Measurements from ENCODE around the gene BLOC1S4. TPM values are rescaled to one million over a fixed set of nuclear protein-coding genes. Genes with fewer than 3 reads are reported as not detected.
A peak's percentile ranks its signal among the peaks of the same experiment; 100 is the strongest.

The BLOC1S4 gene
- total and polyA plus RNA-seq, 9 donors: 8.6 to 10.0 (median 9.5) TPM

GRCh38 chr4:6674500-6675149 is 41.3 kb upstream of the BLOC1S4 start:
- H3K27me3 ChIP-seq (ENCODE audit: control insufficient read depth, insufficient read depth, low read length): no peaks in the 10 kb centered on the region
- H3K36me3 ChIP-seq (ENCODE audit: control insufficient read depth, insufficient read depth, low read length): peaks cover 23% of the 10 kb centered on the region
- H3K4me1 ChIP-seq (ENCODE audit: control insufficient read depth, insufficient read depth, low read length): peaks cover 20% of the 10 kb centered on the region
- 4% methylated on average over 35 of the region's 40 CpGs for WGBS (ENCODE audit: insufficient coverage)
- H3K9me3 ChIP-seq (replicated peaks; ENCODE audit: control insufficient read depth, low read depth, low read length): no peaks in the 10 kb centered on the region
- DNase-seq: no peak
- H3K4me3 ChIP-seq (ENCODE audit: low read length): peak overlapping the region; percentile 54
- H3K27ac ChIP-seq (ENCODE audit: low read length): peak overlapping the region; percentile 15

DNA sequence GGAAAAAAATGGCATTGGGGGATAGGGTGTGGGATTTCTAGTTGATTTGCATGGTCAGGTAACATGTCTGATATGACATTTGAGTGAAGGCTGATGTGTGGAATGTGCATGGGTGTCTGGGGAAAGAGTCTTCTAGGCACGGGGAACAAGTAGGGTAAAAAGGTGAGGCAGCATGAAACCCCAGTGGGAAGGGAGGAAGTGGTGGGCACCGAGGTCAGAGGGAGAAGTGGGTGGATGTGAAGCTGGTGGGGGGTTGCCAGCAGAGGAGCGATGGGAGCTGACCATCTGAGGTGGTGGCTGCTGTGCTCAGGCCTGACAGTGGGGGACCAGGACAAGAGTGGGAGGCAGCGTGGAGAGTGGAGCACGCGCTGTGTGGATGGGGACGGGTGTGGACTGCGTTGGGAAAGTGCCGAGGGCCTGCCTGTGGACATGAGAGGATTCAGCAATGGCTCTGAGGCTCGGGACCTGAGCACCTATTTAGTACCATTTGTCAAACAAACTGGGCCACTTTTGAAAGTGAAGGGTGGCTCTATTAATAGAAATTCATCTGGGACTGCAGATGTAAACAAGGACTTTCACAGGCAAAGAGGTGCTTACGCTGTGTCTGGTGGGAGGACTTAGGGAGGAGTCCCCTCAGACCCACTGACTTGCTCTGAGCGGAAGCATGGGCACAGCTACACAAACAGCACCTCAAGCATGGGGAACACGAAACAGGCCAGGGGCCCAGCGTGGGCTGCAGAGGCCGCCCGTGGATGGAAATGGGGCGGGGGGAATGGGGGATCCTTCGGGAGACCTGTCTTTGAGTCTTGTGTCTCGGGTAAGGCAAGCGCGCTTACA is 39.0 kb upstream of the BLOC1S4 start:
- Histone ChIP-seq H3K4me1 (ENCODE audit: control insufficient read depth, insufficient read depth, low read length) (peaks cover 20% of the 10 kb centered on the region), H3K27me3 (ENCODE audit: control insufficient read depth, insufficient read depth, low read length) (no peaks in the 10 kb centered on the region), H3K36me3 (ENCODE audit: control insufficient read depth, insufficient read depth, low read length) (peaks cover 16% of the 10 kb centered on the region), H3K4me3 (ENCODE audit: low read length) (no peak overlapping the region), H3K9me3 (replicated peaks; ENCODE audit: control insufficient read depth, low read depth, low read length) (no peaks in the 10 kb centered on the region), H3K27ac (ENCODE audit: low read length) (no peak overlapping the region)
- no peak for DNase-seq
- 78% methylated on average over 9 of the region's 21 CpGs for WGBS (ENCODE audit: insufficient coverage)

DNA sequence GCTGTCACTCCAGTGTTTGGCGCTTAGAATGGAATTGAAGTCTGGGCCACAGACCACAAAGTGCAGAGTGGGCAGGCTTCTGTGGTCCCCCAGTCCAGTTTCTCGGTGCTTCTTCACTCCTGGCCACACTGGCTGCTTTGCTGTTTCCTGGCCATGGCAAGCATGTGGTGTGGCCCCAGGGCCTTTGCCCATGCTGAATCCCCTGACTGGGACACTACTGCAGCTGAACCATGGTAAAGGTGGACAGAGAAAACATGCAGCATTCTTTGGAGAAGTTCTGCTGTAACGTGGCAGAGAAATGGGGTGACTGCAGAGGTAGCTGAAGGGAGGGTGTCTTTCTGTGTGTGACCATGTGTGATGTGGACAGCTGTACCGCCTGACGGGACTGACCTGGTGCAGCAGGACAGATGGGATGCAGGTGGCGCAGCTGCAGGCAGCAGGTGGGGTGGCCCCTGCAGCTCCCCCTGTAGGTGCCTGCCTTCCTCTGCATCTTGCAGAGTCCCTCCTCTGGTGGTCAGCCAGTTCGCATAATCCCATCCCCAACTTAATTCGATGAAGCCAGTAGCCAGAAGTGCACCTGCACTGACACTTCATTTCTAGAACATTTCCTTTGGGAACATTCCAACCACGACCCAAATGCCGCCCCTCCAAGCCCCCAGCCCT is 35.5 kb upstream of the BLOC1S4 start:
- H3K36me3 ChIP-seq (ENCODE audit: control insufficient read depth, insufficient read depth, low read length): peaks cover 14% of the 10 kb centered on the region
- WGBS (ENCODE audit: insufficient coverage): 69% methylated on average over 10 of the region's 10 CpGs
- H3K9me3 ChIP-seq (replicated peaks; ENCODE audit: control insufficient read depth, low read depth, low read length): no peaks in the 10 kb centered on the region
- H3K4me1 ChIP-seq (ENCODE audit: control insufficient read depth, insufficient read depth, low read length): peaks cover 11% of the 10 kb centered on the region
- H3K27me3 ChIP-seq (ENCODE audit: control insufficient read depth, insufficient read depth, low read length): no peaks in the 10 kb centered on the region
- no peak for DNase-seq
- H3K27ac ChIP-seq (ENCODE audit: low read length): no peak overlapping the region
- H3K4me3 ChIP-seq (ENCODE audit: low read length): no peak overlapping the region

- Histone ChIP-seq H3K4me3 (ENCODE audit: low read length) (no peak overlapping the region), H3K4me1 (ENCODE audit: control insufficient read depth, insufficient read depth, low read length) (peaks cover 5% of the 10 kb centered on the region), H3K27ac (ENCODE audit: low read length) (no peak overlapping the region), H3K27me3 (ENCODE audit: control insufficient read depth, insufficient read depth, low read length) (no peaks in the 10 kb centered on the region), H3K36me3 (ENCODE audit: control insufficient read depth, insufficient read depth, low read length) (peaks cover 7% of the 10 kb centered on the region), H3K9me3 (replicated peaks; ENCODE audit: control insufficient read depth, low read depth, low read length) (no peaks in the 10 kb centered on the region)
- no peak for DNase-seq
- WGBS (ENCODE audit: insufficient coverage): 74% methylated on average over 9 of the region's 9 CpGs
Measured at GRCh38 chr4:6681191-6681590, 34.8 kb upstream of the BLOC1S4 start.

DNA sequence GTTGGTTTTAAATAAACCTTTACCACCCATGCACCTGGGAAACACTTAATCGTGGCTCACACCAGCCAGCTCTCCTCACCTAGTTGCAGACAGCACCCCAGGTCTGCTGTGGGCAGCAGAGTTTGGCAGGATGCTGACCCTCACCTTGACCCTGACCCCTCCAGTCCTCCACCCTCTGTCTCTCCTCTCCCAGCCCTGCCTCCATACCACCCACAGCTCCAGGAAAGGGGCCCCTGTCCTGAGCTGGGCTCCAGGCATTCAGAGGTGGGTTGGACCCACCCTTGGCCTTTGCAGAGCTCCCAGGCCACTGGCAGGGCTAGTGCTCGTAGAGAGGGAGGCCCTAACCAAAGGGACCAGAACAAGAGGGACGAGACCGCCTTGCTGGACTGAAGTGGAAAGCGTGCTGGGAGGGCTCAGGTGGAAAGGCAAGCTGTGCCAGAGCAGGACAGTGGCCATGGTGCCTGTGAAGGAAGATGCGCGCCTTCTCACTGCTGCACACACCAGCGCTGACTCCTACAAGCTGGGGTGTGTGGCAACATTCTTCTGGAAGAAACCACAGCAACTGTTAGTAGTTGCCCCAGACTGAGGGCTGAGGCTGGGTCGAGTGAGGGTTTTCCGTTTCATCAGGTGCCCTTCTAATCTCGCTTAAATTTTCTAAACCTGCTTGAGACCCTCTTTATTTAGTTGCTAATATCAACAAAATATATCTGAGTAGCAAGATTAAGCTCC is 32.9 kb upstream of the BLOC1S4 start:
- H3K4me1 ChIP-seq (ENCODE audit: control insufficient read depth, insufficient read depth, low read length): no peaks in the 10 kb centered on the region
- H3K27me3 ChIP-seq (ENCODE audit: control insufficient read depth, insufficient read depth, low read length): no peaks in the 10 kb centered on the region
- H3K36me3 ChIP-seq (ENCODE audit: control insufficient read depth, insufficient read depth, low read length): peaks cover 3% of the 10 kb centered on the region
- no peak overlapping the region for H3K27ac ChIP-seq (ENCODE audit: low read length)
- H3K9me3 ChIP-seq (replicated peaks; ENCODE audit: control insufficient read depth, low read depth, low read length): no peaks in the 10 kb centered on the region
- 72% methylated on average over 7 of the region's 11 CpGs for WGBS (ENCODE audit: insufficient coverage)
- H3K4me3 ChIP-seq (ENCODE audit: low read length): no peak overlapping the region
- DNase-seq: no peak

DNA sequence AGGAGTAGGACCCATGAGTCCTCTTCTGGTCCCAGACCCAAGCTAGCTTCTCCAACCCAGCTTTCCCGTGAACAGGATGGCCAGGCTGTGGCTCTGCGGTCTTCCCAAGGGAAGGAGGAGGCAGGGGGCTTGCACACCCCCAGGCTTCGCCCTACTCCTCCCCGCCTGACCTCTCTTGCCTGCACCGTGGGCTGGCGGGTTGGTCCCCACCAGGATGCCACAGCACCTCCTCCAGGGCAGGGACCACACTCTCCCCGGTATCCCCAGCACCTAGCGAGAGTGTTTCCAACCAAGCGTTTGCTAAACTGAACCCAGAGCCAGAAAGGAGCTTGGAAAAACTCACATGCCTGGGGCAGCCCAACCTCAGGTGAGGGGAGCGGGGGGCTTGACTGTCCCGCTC is 31.3 kb upstream of the BLOC1S4 start:
- Histone ChIP-seq H3K27me3 (ENCODE audit: control insufficient read depth, insufficient read depth, low read length) (no peaks in the 10 kb centered on the region), H3K36me3 (ENCODE audit: control insufficient read depth, insufficient read depth, low read length) (no peaks in the 10 kb centered on the region), H3K27ac (ENCODE audit: low read length) (no peak overlapping the region), H3K4me1 (ENCODE audit: control insufficient read depth, insufficient read depth, low read length) (peaks cover 12% of the 10 kb centered on the region), H3K4me3 (ENCODE audit: low read length) (no peak overlapping the region), H3K9me3 (replicated peaks; ENCODE audit: control insufficient read depth, low read depth, low read length) (no peaks in the 10 kb centered on the region)
- 80% methylated on average over 4 of the region's 11 CpGs for WGBS (ENCODE audit: insufficient coverage)
- no peak for DNase-seq

DNA sequence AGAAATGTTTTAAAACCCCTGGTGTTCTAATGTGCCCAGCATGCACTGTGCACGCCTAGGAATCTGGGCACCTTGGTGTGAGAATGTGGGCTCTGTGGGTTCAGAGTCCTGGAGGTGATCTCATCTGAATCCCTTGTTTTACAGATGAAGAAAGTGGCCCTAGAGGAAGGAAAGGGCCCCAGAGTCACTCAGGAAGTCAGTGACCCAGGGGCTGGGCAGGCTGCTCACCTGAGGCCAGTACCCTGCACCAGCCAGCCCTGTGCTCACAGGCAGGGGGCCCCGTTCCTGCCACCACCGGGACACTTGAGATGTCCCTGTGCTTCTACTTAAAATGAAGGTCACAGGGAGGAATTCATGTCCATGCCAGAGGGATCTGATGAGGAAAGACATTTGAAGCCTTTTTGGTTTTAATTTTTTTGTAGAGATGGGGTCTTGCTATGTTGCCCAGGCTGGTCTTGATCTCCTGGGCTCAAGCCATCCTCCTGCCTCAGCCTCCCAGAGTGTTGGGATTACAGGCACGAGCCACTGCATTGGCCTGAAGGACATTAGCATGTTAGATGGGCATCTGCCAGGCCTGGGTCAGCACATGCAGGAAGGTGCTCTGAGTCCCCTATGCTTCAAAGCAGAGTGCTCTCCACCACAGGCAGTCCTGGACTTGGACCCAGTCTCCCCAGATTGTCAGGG is 29.7 kb upstream of the BLOC1S4 start:
- Histone ChIP-seq H3K4me1 (ENCODE audit: control insufficient read depth, insufficient read depth, low read length) (peaks cover 17% of the 10 kb centered on the region), H3K27ac (ENCODE audit: low read length) (no peak overlapping the region), H3K4me3 (ENCODE audit: low read length) (no peak overlapping the region), H3K27me3 (ENCODE audit: control insufficient read depth, insufficient read depth, low read length) (no peaks in the 10 kb centered on the region), H3K9me3 (replicated peaks; ENCODE audit: control insufficient read depth, low read depth, low read length) (no peaks in the 10 kb centered on the region), H3K36me3 (ENCODE audit: control insufficient read depth, insufficient read depth, low read length) (no peaks in the 10 kb centered on the region)
- no peak for DNase-seq
- 62% methylated on average over 4 of the region's 4 CpGs for WGBS (ENCODE audit: insufficient coverage)

DNA sequence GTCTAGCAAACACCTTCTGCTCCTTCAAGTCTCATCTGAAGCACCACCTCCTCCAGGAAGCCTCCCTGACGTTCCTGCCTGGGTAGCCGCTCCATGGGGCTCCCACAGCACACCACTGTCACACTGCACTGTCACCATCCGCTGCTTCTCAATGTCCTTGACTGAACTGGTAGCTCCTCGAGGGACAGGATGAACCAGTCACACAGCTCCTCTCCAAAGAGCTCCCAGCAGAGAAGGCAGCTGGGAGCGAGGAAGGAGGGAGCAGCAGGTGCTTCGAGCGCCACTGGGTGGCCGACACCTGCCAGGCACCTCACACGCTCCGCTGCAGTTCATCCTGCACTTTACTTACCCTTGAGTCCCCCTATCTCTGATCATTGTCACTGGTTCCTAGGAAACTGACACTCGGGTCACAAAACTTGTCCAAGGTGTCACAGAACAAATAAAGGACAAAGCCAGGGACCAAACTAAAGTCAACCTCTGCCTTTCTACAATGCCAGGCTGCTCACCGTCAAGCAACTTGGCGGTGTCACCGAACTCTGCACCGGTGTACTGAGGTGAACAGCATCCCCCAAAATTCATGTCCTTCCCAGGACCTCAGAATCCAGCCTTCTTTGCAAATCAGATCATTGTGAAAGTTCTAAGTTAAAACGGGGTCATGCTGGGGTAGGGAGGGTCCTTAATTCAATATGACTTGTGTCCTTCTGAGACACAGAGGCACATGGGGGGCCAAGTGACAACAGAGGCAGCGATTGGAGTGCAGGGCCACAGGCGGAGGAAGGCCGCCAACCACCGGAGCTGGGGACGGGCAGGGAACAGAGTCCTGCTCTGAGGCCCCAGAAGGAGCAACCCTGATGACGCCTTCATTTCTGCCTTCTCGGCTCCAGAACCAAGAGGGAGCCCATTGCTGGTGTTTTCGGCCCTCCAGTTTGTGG is 27.8 kb upstream of the BLOC1S4 start:
- H3K36me3 ChIP-seq (ENCODE audit: control insufficient read depth, insufficient read depth, low read length): no peaks in the 10 kb centered on the region
- no peak overlapping the region for H3K4me3 ChIP-seq (ENCODE audit: low read length)
- peak overlapping the region; percentile 35 for H3K27ac ChIP-seq (ENCODE audit: low read length)
- peaks cover 24% of the 10 kb centered on the region for H3K4me1 ChIP-seq (ENCODE audit: control insufficient read depth, insufficient read depth, low read length)
- no peaks in the 10 kb centered on the region for H3K27me3 ChIP-seq (ENCODE audit: control insufficient read depth, insufficient read depth, low read length)
- 72% methylated on average over 15 of the region's 24 CpGs for WGBS (ENCODE audit: insufficient coverage)
- DNase-seq: no peak
- no peaks in the 10 kb centered on the region for H3K9me3 ChIP-seq (replicated peaks; ENCODE audit: control insufficient read depth, low read depth, low read length)
